HG03060 (cell line): ENCODE results near the gene MKKS.
"Not testable (repeated sequence)": the region's sequence is repeated elsewhere in the genome, so short reads cannot be mapped to it uniquely, and the experiment has no call there.

Experiments used
- ATAC-seq: cut with Tn5 transposase; IDR thresholded peaks from one replicate; pipeline ENCODE4 v1.9.1; 2021; ENCODE audit warnings: low read depth, moderate number of reproducible peaks; ENCODE audit not compliant: unreplicated experiment

The MKKS gene

GRCh38 chr20:10417218-10417617, 16.8 kb downstream of the MKKS start:
- not testable (repeated sequence) for ATAC-seq

DNA sequence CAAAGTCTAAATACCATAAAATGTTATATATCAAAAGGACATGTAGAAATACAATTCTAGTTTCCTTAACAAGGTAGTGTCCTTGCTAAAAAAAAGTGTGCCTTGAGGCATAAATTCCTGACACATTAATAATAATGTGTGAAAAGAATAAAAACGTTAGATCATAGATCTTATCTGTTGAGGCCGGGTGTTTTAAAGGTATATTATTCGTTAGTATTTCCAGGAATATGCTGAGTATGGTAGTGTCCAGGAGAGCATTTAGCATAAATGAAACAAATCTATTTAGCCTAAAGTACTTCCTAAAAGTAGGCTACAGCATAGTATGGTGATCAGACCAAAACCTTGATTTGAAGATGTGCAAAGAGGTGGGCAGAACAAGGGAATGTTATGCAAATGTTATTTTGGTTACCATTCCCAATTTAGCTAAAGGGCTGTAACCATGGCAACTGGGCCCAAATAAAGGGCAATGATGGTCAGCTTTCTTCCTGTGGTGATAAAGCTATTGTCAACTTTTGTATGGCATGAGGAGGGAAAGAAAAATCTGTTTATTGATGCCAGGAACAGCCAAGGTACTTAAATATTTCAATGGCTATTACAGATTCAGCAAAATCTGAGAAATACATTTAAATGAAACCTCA, 18.9 kb downstream of the MKKS start:
- ATAC-seq, result no peak

DNA sequence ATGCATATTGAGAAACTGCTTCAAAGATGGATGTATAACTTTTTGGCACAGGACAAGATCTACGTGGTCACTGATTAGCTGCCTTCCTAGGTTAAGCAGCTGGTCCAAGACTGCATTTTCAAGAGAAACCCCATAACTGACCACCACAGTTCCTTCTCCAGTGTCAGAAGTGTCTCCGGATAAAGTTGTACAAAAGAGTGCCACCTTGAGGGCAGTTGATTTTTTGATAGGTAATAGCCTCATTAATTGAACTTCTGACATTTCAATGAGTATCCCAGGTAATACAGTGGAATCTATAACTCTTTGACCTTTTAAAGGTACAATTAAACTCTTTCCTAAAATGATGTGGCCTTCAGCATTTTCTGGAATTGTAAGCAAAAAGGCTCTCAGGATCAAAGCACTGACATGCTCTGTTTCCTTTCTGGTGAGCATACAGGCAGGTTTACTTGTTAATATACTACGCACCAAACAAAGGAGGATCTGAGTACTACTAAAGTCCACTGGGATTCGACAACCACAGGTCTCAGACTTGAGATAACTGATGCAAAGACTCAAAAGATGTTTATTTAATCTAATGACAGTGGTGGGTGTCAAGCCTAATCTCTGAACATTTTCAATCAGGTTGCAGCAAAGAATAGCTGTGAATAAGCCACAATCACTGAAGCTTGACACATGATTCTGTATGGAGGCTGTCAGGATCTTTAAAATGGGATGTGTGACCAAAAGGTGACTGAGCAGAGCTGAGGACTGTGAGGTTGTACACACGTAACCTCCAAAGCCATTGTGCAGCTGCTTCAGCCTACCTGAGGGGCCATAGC, 21.2 kb downstream of the MKKS start:
- no peak for ATAC-seq

DNA sequence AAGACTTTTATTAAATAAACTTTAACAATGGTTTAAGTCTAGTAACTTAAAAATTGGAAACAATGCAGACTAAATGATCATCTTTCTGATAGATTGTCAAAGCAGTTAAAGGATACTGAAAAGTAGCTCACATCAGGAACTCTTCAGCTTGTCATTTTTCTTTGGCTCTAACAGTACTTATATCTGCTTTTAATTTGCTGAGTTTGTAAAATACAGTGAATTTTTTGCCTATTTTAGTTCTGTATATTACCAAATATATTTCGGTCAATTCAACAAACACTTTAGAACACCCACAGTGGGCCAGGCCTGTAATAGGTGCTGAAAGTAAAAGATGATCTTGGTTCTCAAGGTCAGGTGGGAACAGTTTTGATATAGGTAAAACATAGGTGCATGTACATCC, 22.3 kb downstream of the MKKS start:
- no peak for ATAC-seq

GRCh38 chr20:10408108-10408813, 25.8 kb downstream of the MKKS start:
- no peak for ATAC-seq

DNA sequence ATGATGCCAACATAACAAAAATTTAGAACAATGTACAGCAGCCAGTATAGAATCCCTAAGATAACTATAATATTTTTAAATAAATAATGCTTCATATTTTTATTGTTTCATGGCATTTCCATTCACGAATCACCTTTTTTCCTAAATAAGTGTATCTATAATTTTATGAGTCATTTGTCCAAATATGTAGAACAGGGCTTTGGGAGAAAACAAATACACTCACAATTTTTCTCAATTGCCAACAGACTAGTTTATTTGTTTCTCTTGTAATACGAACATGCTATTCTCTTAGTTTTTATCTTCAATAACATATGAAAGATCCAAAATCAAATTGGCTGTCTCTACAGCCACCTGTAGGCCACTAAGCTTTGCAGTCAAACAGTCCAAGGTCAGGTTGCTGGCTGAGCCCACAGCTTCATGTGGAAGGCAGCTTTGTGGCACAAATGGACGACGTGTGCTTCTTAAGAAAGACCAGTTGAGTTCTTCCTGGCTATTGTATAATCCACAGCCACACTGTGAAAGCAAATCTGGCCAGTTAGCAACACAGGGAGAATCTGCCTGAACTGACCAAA, 29.0 kb downstream of the MKKS start:
- ATAC-seq, result no peak

- no peak for ATAC-seq
Observed at GRCh38 chr20:10404023-10404628, 29.9 kb downstream of the MKKS start.

DNA sequence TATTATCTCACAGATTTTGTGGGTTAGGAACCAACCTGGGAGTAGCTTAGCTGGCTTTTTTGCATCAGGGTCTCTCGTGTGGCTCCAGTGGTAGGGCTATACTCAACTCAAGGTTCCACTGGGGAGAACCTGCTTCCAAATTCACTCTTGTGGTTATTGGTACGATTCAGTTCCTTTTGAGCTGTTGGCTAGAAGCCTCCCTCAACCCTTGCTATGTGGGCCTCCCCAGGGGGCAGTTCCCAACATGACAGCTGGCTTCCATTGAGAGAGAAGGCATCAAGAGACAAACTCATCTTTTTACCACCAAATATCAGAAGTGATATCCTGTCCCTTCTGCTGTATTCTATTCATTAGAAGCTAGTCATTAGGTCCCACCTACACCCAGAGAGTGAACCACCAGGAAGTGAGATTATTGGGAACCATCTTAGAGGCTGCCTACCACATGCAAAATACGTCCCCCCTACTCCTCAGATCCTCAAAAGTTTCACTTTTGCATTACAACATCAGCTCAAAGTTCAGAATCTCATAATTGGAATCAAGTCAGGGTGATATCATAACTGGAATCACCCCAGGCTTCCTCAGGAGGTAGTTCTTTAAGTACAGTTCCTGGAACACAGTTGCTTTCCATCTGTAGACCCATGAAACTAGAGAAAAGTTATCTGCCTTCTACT, 30.9 kb downstream of the MKKS start:
- no peak for ATAC-seq

- ATAC-seq, result no peak
Observed at GRCh38 chr20:10398834-10399369, 35.1 kb downstream of the MKKS start.

DNA sequence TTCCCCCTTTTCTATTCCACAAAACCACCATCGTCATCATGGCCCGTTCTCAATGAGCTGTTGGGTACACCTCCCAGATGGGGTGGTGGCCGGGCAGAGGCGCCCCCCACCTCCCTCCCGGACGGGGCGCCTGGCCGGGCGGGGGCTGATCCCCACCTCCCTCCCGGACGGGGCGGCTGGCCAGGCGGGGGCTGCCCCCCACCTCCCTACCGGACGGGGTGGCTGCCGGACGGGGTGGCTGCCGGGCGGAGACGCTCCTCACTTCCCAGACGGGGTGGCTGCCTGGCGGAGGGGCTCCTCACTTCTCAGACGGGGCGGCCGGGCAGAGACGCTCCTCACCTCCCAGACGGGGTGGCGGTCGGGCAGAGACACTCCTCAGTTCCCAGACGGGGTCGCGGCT, 39.3 kb downstream of the MKKS start:
- not testable (repeated sequence) for ATAC-seq

DNA sequence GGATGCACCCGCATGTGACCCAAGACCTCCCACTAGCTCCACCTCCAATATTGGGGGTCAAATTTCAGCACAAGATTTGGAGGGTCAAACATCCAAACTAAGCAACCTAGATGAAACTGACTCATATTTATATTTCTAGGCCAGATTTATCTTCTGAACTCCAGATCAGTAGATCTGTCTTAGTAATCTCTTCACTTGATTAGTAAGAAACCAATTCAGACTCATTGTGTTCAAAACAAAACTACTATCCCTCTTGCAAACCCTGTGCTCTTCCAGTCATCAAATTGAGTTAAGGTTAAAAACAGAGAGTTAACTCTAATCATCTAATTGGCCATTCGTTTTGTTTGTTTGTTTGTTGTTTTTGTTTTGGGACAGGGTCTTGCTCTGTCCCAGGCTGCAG, 43.3 kb downstream of the MKKS start:
- no peak for ATAC-seq

DNA sequence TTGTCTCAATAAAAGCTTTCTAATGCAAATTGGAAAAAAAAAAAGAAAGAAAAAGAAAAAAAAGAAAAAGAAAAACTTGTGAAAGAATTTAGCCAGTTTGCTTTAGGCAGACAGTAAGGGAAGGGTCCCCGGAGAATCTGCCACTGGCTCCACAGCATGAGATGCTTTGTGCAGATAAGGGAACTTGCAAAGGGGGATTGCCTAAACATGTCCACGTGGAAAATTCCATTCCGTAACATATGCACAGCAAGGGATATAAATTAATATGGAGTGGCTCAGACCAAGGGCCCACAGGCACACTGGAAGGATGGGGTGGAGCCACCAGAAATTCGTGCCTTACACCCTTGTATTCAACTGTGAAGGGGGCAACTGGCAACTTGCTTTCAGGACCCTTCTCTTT, 45.4 kb downstream of the MKKS start:
- no peak for ATAC-seq

GRCh38 chr20:10387686-10388085, 46.3 kb downstream of the MKKS start:
- ATAC-seq, result no peak

GRCh38 chr20:10385850-10386544, 48.0 kb downstream of the MKKS start:
- ATAC-seq, result no peak

- ATAC-seq, result no peak
Observed at GRCh38 chr20:10381477-10381876, 52.5 kb downstream of the MKKS start.

- no peak for ATAC-seq
Observed at GRCh38 chr20:10379761-10380160, 54.3 kb downstream of the MKKS start.

- no peak for ATAC-seq
Observed at GRCh38 chr20:10376270-10377075, 57.5 kb downstream of the MKKS start.

GRCh38 chr20:10375191-10375590, 58.8 kb downstream of the MKKS start:
- no peak for ATAC-seq

GRCh38 chr20:10374036-10374435, 60.0 kb downstream of the MKKS start:
- no peak for ATAC-seq
